NCI-H1436 (cell line): ENCODE results near the gene RRAS.

Source experiments
- DNase-seq: peaks from one replicate; lab custom pipeline; 2025; lab: John Stamatoyannopoulos, UW

RRAS gene

GRCh38 chr19:49677231-49677900, 37.4 kb upstream of the RRAS start, which contains the start of gene PRMT1:
PRMT1 (plus strand) TSS chr19:49677271; CDS start chr19:49677281, 10 bp downstream.
- peak; percentile 60 for DNase-seq

- peak; percentile 100 for DNase-seq
Measured at GRCh38 chr19:49676784-49677230, 36.9 kb upstream of the RRAS start.

- peak; percentile 95 for DNase-seq
Measured at GRCh38 chr19:49676136-49676783, 36.3 kb upstream of the RRAS start.

- peak; percentile 84 for DNase-seq
Measured at GRCh38 chr19:49672131-49672919, 32.4 kb upstream of the RRAS start.

- DNase-seq, result no peak
Measured at GRCh38 chr19:49669516-49669915, 29.6 kb upstream of the RRAS start.

- DNase-seq, result no peak
Measured at GRCh38 chr19:49667473-49667872, 27.5 kb upstream of the RRAS start.

- no peak for DNase-seq
Measured at GRCh38 chr19:49666120-49666444, 26.1 kb upstream of the RRAS start.

- peak; percentile 95 for DNase-seq
Measured at GRCh38 chr19:49665351-49666119, 25.6 kb upstream of the RRAS start, which contains the start of the genes BCL2L12 and IRF3. BCL2L12 (plus strand) TSS chr19:49665933; CDS start chr19:49666693, 760 bp downstream. IRF3 (minus strand) TSS chr19:49665857; CDS start chr19:49664838, 1,019 bp downstream.

GRCh38 chr19:49665036-49665350, 25.1 kb upstream of the RRAS start:
- no peak for DNase-seq

- peak; percentile 86 for DNase-seq
Measured at GRCh38 chr19:49664171-49665035, 24.5 kb upstream of the RRAS start.

GRCh38 chr19:49663224-49663623, 23.3 kb upstream of the RRAS start:
- no peak for DNase-seq

- DNase-seq, result no peak
Measured at GRCh38 chr19:49662011-49662410, 22.1 kb upstream of the RRAS start.

GRCh38 chr19:49660338-49660961, 20.5 kb upstream of the RRAS start:
- no peak for DNase-seq

GRCh38 chr19:49658566-49659442, 18.9 kb upstream of the RRAS start:
- no peak for DNase-seq

GRCh38 chr19:49658139-49658517, 18.2 kb upstream of the RRAS start:
- DNase-seq, result no peak

- DNase-seq, result no peak
Measured at GRCh38 chr19:49657493-49658138, 17.7 kb upstream of the RRAS start.

- no peak for DNase-seq
Measured at GRCh38 chr19:49656456-49657109, 16.6 kb upstream of the RRAS start.

GRCh38 chr19:49655570-49656455, 15.9 kb upstream of the RRAS start:
- DNase-seq, result no peak
